ENCODE results near the gene MMP15.
"Not testable (repeated sequence)": the region's sequence is repeated elsewhere in the genome, so short reads cannot be mapped to it uniquely, and the experiment has no call there.

Gene MMP15

GRCh38 chr16:58049232-58050185, 24.0 kb downstream of the MMP15 start:
- no peak for DNase-seq (ENCODE audit: low spot score)

DNA sequence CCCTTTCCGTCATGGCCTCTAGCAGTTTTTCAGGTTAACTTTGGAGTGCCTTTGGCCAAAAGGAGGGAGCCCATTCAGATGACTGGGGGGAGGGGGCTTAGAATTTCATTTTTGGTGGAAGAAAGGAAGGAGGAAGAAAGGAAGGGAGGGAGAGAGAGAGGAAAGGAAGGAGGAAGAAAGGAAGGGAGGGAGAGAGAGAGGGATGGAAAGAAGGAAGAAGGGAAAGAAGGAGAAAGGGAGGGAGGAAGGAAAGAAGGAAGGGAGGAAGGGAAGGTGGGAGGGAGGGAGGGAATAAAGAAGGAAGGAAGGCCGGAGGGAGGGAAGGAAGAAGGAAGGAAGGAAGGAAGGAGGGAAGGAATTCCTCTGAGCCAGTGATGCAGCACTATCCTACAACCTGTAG, 25.7 kb downstream of the MMP15 start:
- no peak for DNase-seq (ENCODE audit: low spot score)

DNA sequence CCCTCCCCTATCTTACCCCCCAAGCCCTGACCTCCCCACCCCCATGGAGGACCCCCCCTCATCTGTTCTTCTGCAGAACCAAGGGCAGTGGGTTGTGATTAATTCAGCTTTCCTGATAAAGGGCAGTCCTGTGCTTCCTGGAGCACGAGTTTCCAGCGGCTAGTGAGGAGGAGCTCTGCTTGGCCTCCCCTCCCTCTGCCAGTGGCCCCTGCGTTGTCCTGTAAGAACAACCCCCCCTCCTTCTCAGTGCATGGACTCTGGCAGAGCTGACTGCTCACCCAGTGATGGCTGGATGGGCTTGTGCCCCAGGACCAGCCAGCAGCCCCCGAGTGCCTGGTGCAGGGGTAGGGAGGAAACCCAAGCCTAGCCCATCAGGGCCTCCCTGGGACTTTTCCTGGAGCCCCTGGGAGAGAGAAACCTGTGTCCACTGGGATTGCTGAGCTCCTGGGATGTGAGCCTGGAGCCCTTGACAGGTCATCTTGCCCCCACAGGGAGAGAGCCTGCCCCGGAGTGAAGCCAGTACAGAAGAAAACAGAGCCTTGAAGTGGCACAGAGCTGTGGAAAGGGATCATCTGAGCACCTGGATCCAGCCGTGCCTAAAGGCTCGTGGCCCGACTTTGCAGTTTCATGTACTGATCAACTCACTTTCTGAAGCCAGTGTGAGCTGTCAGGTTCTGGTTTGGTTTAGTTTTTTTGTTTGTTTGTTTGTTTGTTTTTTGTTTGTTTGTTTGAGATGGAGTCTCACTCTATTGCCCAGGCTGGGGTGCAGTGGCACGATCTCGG, 26.5 kb downstream of the MMP15 start:
- DNase-seq (ENCODE audit: low spot score) = no peak

- DNase-seq (ENCODE audit: low spot score) = no peak
These were observed 28.1 kb downstream of the MMP15 start for GRCh38 chr16:58053682-58054005.

DNA sequence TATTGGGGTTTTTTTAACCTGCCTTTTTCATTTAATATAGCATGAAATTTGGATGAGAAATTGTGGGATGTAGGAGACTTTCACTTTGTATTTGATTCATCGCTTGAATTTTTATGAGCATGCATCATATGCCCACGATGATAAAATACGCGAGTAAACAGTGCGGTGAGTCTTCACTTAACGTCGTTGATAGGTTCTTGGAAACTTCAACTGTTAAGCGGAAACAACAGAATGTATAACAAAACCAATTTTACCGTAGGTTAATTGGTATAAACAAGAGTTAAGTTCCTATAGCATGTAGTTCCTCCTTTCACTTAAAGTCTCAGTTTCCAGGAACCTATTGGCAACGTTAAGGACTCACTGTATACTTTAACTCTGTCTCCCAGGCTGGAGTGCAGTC, 28.7 kb downstream of the MMP15 start:
- no peak for DNase-seq (ENCODE audit: low spot score)

- DNase-seq (ENCODE audit: low spot score) = no peak
These were observed 31.0 kb downstream of the MMP15 start for GRCh38 chr16:58056580-58056979.

GRCh38 chr16:58057121-58057520, 31.6 kb downstream of the MMP15 start:
- no peak for DNase-seq (ENCODE audit: low spot score)

GRCh38 chr16:58057784-58058183, 32.2 kb downstream of the MMP15 start:
- no peak for DNase-seq (ENCODE audit: low spot score)

- DNase-seq (ENCODE audit: low spot score) = no peak
These were observed 37.3 kb downstream of the MMP15 start for GRCh38 chr16:58062821-58063220.

DNA sequence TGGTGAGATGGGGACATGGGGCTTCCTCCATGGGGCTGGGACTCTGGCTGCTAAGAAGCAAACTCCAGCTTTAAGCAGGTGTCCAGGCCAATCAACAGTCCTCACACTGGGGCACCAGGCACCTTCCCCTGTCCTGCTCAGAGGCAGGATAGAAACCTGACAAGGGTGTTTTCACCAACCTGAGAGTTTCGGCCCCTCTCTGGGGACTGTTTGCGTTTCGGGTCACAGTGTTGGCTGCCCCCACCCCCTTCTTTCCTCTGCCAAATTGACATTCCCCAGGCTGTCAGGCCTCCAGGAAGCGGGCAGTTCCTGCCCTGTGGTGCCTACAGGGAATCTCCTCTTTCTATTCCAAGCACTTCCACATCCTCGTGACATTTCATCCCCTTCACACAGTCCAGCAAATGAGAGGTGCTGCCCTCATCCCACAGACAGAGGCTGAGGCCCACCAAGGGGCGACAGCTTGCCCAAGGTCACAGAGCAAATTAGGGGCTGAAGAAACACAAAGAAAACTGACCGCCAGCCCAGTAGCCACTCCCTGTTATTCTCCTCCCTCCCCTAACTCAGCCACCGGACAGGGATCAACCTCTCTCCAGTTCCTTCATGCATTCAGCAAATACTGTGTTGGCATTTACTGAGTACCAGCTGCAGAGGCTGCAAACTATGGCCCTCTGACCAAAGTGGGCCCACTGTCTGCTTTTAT, 38.0 kb downstream of the MMP15 start:
- no peak for DNase-seq (ENCODE audit: low spot score)

GRCh38 chr16:58070585-58070984, 45.0 kb downstream of the MMP15 start:
- no peak for DNase-seq (ENCODE audit: low spot score)

GRCh38 chr16:58072134-58072533, 46.6 kb downstream of the MMP15 start:
- DNase-seq (ENCODE audit: low spot score) = not testable (repeated sequence)

GRCh38 chr16:58073086-58073485, 47.5 kb downstream of the MMP15 start:
- not testable (repeated sequence) for DNase-seq (ENCODE audit: low spot score)

- DNase-seq (ENCODE audit: low spot score) = no peak
These were observed 49.1 kb downstream of the MMP15 start for GRCh38 chr16:58074657-58075056.

GRCh38 chr16:58076514-58076913, 51.0 kb downstream of the MMP15 start:
- DNase-seq (ENCODE audit: low spot score) = no peak

DNA sequence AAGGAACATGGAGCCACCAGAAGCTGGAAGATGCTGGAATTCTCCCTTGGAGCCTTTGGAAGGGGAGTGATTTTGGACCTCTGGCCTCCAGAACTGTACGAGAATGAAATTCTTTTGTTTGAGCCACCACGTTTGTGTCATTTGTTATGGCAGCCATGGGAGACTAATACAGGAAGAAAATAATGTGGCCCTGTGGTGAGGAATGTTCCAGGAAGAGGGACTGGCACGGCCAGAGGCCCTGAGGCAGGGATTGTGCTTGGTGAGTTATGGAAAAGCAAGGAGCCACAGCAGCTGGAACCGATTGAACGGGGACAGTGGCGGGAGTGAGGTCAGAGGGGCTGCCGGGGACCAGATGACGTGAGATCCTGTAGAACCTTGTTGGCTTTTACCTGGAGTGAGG, 52.2 kb downstream of the MMP15 start:
- DNase-seq (ENCODE audit: low spot score) = no peak

- DNase-seq (ENCODE audit: low spot score) = not testable (repeated sequence)
These were observed 55.1 kb downstream of the MMP15 start for GRCh38 chr16:58080657-58081056.

GRCh38 chr16:58082381-58082780, 56.8 kb downstream of the MMP15 start:
- no peak for DNase-seq (ENCODE audit: low spot score)

- DNase-seq (ENCODE audit: low spot score) = no peak
These were observed 59.1 kb downstream of the MMP15 start for GRCh38 chr16:58084635-58085034.

DNA sequence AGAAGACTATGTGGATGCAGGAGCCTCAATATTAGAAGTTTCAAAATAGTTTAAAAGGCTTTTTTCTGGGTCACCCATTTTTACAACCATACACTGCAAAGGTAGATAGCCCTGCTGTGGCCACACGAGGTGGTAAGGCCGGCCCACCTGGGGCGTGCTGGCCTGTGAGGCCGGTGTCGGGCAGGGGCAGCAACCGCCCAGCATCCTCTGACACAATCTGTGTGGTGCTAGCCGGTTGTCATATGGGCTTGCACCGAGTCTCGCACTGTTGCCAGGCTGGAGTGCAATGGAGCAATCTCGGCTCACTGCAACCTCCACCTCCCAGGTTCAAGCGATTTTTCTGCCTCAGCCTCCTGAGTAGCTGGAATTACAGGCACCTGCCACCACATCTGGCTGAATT, 59.6 kb downstream of the MMP15 start:
- DNase-seq (ENCODE audit: low spot score) = no peak

DNA sequence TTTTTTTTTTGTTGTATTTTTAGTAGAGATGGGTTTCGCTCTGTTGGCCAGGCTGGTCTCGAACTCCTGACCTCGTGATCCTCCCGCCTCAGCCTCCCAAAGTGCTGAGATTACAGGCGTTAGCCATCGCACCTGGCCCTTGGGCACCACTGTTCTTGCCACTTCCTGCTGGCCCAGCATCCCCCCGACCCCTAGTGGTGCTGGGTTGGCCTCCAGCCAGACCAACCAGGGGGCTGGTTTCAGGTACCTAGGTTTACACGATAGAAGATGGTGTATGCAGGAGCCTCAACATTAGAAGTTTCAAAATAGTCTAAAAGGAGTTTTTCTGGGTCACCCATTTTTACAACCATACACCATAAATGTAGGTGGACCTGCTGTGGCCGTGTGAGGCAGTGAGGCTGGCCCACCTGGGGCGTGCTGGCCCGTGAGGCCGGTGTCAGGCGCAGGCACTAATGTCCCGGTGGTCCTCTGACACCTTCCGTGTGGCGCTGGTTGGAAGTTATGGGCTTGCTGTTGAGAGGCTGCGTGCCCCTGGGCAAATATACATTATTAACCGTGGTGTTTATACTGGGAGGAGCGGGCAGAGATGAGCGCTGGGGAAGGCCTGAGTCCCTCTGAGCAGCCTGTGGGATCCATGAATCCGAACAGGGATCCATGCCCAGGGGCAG, 60.2 kb downstream of the MMP15 start:
- no peak for DNase-seq (ENCODE audit: low spot score)

All from Ammon's horn (tissue), 1 donor.